Astrocyte of the spinal cord (primary cell): ENCODE results near the gene NACC2.

Source experiments
- DNase-seq: peaks from one replicate; pipeline ENCODE4 v3.0.0; 2011; ENCODE audit warnings: low read depth, low spot score
- H3K4me3 ChIP-seq: 2 replicates; pipeline ENCODE4 v1.5.1; 2011; ENCODE audit warnings: low read depth, mild to moderate bottlenecking, low read length, moderate library complexity
- CTCF ChIP-seq: IDR thresholded peaks from 2 replicates; pipeline ENCODE4 v1.5.1; 2012; ENCODE audit warnings: low read depth, mild to moderate bottlenecking, low read length, inconsistent platforms
- in situ Hi-C: cut with HindIII; loops from 2 replicates; pipeline ENCODE4 v1.10.0; 2017; ENCODE audit warnings: low sequenced_read_pairs

The NACC2 gene

GRCh38 chr9:136007934-136008692 is 87.0 kb downstream of the NACC2 start:
- in situ Hi-C loops: no loop called here
- no peak overlapping the region for H3K4me3 ChIP-seq
- no peak for TF ChIP-seq CTCF
- DNase-seq: peak; percentile 61

GRCh38 chr9:136007276-136007933 is 87.7 kb downstream of the NACC2 start:
- in situ Hi-C loops: no loop called here
- no peak for TF ChIP-seq CTCF

GRCh38 chr9:136006169-136006568 is 88.9 kb downstream of the NACC2 start:
- in situ Hi-C loops: no loop called here
- H3K4me3 ChIP-seq: no peak overlapping the region
- no peak for DNase-seq
- no peak for TF ChIP-seq CTCF

More at GRCh38 chr9:136007276-136007933, 87.7 kb downstream of the NACC2 start:
- H3K4me3 ChIP-seq: no peak overlapping the region
- DNase-seq: no peak

- no peak for DNase-seq
- no peak for TF ChIP-seq CTCF
- H3K4me3 ChIP-seq: no peak overlapping the region
- in situ Hi-C loops: no loop called here
Observed at GRCh38 chr9:136004712-136005111, 90.4 kb downstream of the NACC2 start.

GRCh38 chr9:136004219-136004618 is 90.9 kb downstream of the NACC2 start:
- in situ Hi-C loops: no loop called here
- TF ChIP-seq CTCF: no peak
- DNase-seq: no peak
- no peak overlapping the region for H3K4me3 ChIP-seq

- no peak overlapping the region for H3K4me3 ChIP-seq
- TF ChIP-seq CTCF: no peak
- DNase-seq: no peak
- in situ Hi-C loops: no loop called here
Observed at GRCh38 chr9:136003411-136004218, 91.5 kb downstream of the NACC2 start.
